Common myeloid progenitor, CD34-positive (primary cell): ENCODE measurements around the gene MAN1C1.

ENCODE experiments used
- CTCF ChIA-PET: fragments of 350-600 bp; sonication (Branson Sonifier 250); formaldehyde crosslinking; loops from one replicate; lab custom pipeline; 2021; ENCODE audit warnings: antibody characterized with exemption; lab: Charles Lee
- POLR2A ChIA-PET: fragments of 350-600 bp; sonication (Branson Sonifier 250); formaldehyde crosslinking; loops from one replicate; lab custom pipeline; 2021; ENCODE audit warnings: antibody characterized with exemption; lab: Charles Lee
- DNase-seq, 3 donors: peaks; one replicate each; pipeline versions ENCODE4 v3.0.0 to v3.0.0-alpha.2; 2013
- H3K27ac ChIP-seq, 2 experiments: 1 replicate in 1 of 2; 2 replicates in 1 of 2; pipeline ENCODE4 v1.7.0; 2013; ENCODE audit warnings: inconsistent platforms in 2 of 2, low read length in 2 of 2, mild to moderate bottlenecking in 2 of 2, low read depth in 1 of 2, moderate library complexity in 1 of 2; ENCODE audit not compliant: severe bottlenecking in 2 of 2, insufficient read depth in 1 of 2, poor library complexity in 1 of 2
- H3K27me3 ChIP-seq, 5 experiments: replicated peaks in 2 of 5; 1 replicate in 3 of 5; 2 replicates in 2 of 5; pipeline versions ENCODE4 v1.6.1 to v1.7.0; 2013; ENCODE audit warnings: low read length in 4 of 5, mild to moderate bottlenecking in 2 of 5, moderate library complexity in 2 of 5, inconsistent platforms in 1 of 5; ENCODE audit not compliant: insufficient read depth in 5 of 5, control insufficient read depth in 4 of 5
- H3K36me3 ChIP-seq, 4 experiments: 1 replicate in 2 of 4; 2 replicates in 2 of 4; pipeline versions ENCODE4 v1.6.1 to v1.7.0; 2013; ENCODE audit warnings: low read length in 3 of 4, control low read depth in 1 of 4, mild to moderate bottlenecking in 1 of 4; ENCODE audit not compliant: control insufficient read depth in 4 of 4, insufficient read depth in 4 of 4
- H3K4me1 ChIP-seq, 4 experiments: 1 replicate in 3 of 4; 2 replicates in 1 of 4; pipeline versions ENCODE4 v1.6.1 to v1.7.1; 2013; ENCODE audit warnings: low read length in 3 of 4, mild to moderate bottlenecking in 3 of 4, control low read depth in 1 of 4, inconsistent platforms in 1 of 4, moderate library complexity in 1 of 4; ENCODE audit not compliant: control insufficient read depth in 4 of 4, insufficient read depth in 4 of 4; ENCODE audit errors: control extremely low read depth in 1 of 4
- H3K4me3 ChIP-seq, 7 experiments: 1 replicate in 4 of 7; 2 replicates in 3 of 7; pipeline versions ENCODE4 v1.5.1 to v1.7.0; 2013; ENCODE audit warnings: mild to moderate bottlenecking in 7 of 7, low read length in 6 of 7, moderate library complexity in 6 of 7, inconsistent platforms in 2 of 7, low read depth in 2 of 7, control low read depth in 1 of 7; ENCODE audit not compliant: insufficient read depth in 4 of 7, control insufficient read depth in 1 of 7; ENCODE audit errors: extremely low read depth in 1 of 7
- H3K9me3 ChIP-seq, 5 experiments: 1 replicate in 4 of 5; 2 replicates in 1 of 5; pipeline versions ENCODE4 v1.6.1 to v1.7.1; 2013; ENCODE audit warnings: low read length in 4 of 5, mild to moderate bottlenecking in 2 of 5, inconsistent platforms in 1 of 5, low read depth in 1 of 5, moderate library complexity in 1 of 5; ENCODE audit not compliant: control insufficient read depth in 4 of 5, insufficient read depth in 2 of 5; ENCODE audit errors: control extremely low read depth in 1 of 5
- WGBS: methylation state at CpG from one replicate; pipeline ENCODE4 v1.1.5; 2013; ENCODE audit not compliant: insufficient coverage; 5-methylcytosine and 5-hydroxymethylcytosine counted together

The MAN1C1 gene

GRCh38 chr1:25768999-25769398 lies 152.4 kb downstream of the MAN1C1 start:
- Histone ChIP-seq H3K27ac (no peak overlapping the region), H3K9me3 (no peaks in the 10 kb centered on the region), H3K4me1 (peaks cover 16 to 75% (median 58%) of the 10 kb centered on the region in 4 experiments), H3K27me3 (no peaks in the 10 kb centered on the region), H3K4me3 (no peak overlapping the region), H3K36me3 (no peaks in the 10 kb centered on the region)
- no peak for DNase-seq
- POLR2A ChIA-PET: no interaction called here
- 100% methylated on average over 1 of the region's 2 CpGs for WGBS
- CTCF ChIA-PET: no interaction called here

GRCh38 chr1:25769625-25770383 lies 153.2 kb downstream of the MAN1C1 start:
- Histone ChIP-seq H3K9me3 (no peaks in the 10 kb centered on the region), H3K4me3 (no peak overlapping the region), H3K4me1 (peaks cover 16 to 83% (median 66%) of the 10 kb centered on the region in 4 experiments), H3K36me3 (no peaks in the 10 kb centered on the region), H3K27ac (no peak overlapping the region), H3K27me3 (no peaks in the 10 kb centered on the region)
- ChIA-PET CTCF (interaction anchor here (3.9 kb wide), 1 partner anchor 11 kb away, joined by 13 read pairs; no protein-coding TSS in a partner anchor), POLR2A (no interaction called here)
- no peak for DNase-seq
- 94% methylated on average over 17 of the region's 27 CpGs for WGBS

GRCh38 chr1:25770541-25771220 lies 154.1 kb downstream of the MAN1C1 start:
- peak overlapping the region in 3 of 7 experiments; percentile 32 to 51 (median 51) for H3K4me3 ChIP-seq
- no peak overlapping the region for H3K27ac ChIP-seq
- no peak for DNase-seq
- peaks cover 14 to 84% (median 66%) of the 10 kb centered on the region in 4 experiments for H3K4me1 ChIP-seq
- ChIA-PET POLR2A (no interaction called here), CTCF (interaction anchor here (1.1 to 3.9 kb wide), 3 partner anchors 12 to 27 kb away, joined by 3 to 13 read pairs (median 5); no protein-coding TSS in a partner anchor)
- WGBS: 65% methylated on average over 7 of the region's 14 CpGs
- no peaks in the 10 kb centered on the region for H3K9me3 ChIP-seq
- H3K36me3 ChIP-seq: no peaks in the 10 kb centered on the region
- no peaks in the 10 kb centered on the region for H3K27me3 ChIP-seq

- WGBS: 13% methylated on average over 31 of the region's 34 CpGs
- POLR2A ChIA-PET: no interaction called here
These were observed 154.9 kb downstream of the MAN1C1 start for GRCh38 chr1:25771221-25772114.

GRCh38 chr1:25772164-25772563 lies 155.6 kb downstream of the MAN1C1 start:
- DNase-seq: no peak
- Histone ChIP-seq H3K9me3 (no peaks in the 10 kb centered on the region), H3K27me3 (no peaks in the 10 kb centered on the region), H3K36me3 (no peaks in the 10 kb centered on the region), H3K4me3 (no peak overlapping the region), H3K27ac (no peak overlapping the region), H3K4me1 (peaks cover 8 to 71% (median 57%) of the 10 kb centered on the region in 4 experiments)
- ChIA-PET CTCF (interaction anchor here (0.9 to 3.9 kb wide), 5 partner anchors 10 to 67 kb away, joined by 3 to 13 read pairs (median 3); no protein-coding TSS in a partner anchor), POLR2A (no interaction called here)
- 96% methylated on average over 5 of the region's 5 CpGs for WGBS

More at GRCh38 chr1:25771221-25772114, 154.9 kb downstream of the MAN1C1 start:
- Histone ChIP-seq H3K4me3 (peak overlapping the region in 3 of 7 experiments; percentile 32 to 51 (median 51)), H3K36me3 (no peaks in the 10 kb centered on the region), H3K9me3 (no peaks in the 10 kb centered on the region), H3K27me3 (no peaks in the 10 kb centered on the region), H3K4me1 (peaks cover 8 to 78% (median 61%) of the 10 kb centered on the region in 4 experiments), H3K27ac (no peak overlapping the region)
- peak; percentile 65 to 94 (median 92) for DNase-seq
- CTCF ChIA-PET: interaction anchor here (0.9 to 3.9 kb wide), 6 partner anchors 11 to 67 kb away, joined by 3 to 13 read pairs (median 3); no protein-coding TSS in a partner anchor

GRCh38 chr1:25772692-25773245 lies 156.2 kb downstream of the MAN1C1 start:
- Histone ChIP-seq H3K36me3 (no peaks in the 10 kb centered on the region), H3K9me3 (no peaks in the 10 kb centered on the region), H3K4me1 (peaks cover 8 to 67% (median 57%) of the 10 kb centered on the region in 4 experiments), H3K4me3 (no peak overlapping the region), H3K27me3 (no peaks in the 10 kb centered on the region), H3K27ac (no peak overlapping the region)
- 99% methylated on average over 5 of the region's 5 CpGs for WGBS
- POLR2A ChIA-PET: no interaction called here
- CTCF ChIA-PET: interaction anchor here (0.9 to 3.9 kb wide), 4 partner anchors 14 to 25 kb away, joined by 3 to 13 read pairs (median 6); no protein-coding TSS in a partner anchor
- DNase-seq: no peak
